Right cardiac atrium (tissue), 5 donors: ENCODE data around the gene MOSPD3. TPM values are rescaled to one million over a fixed set of nuclear protein-coding genes. Genes with fewer than 3 reads are reported as not detected.
A peak's percentile ranks its signal among the peaks of the same experiment; 100 is the strongest.
"Not testable (repeated sequence)": the region's sequence is repeated elsewhere in the genome, so short reads cannot be mapped to it uniquely, and the experiment has no call there.

Experiments used
- ATAC-seq, 2 donors: fragments of 200-7000 bp; cut with Tn5 transposase; one replicate each; pipeline versions ENCODE4 v1.8.0 to v1.9.1; 2020; ENCODE audit warnings: moderate library complexity in 2 of 2, mild to moderate bottlenecking in 1 of 2
- DNase-seq, 3 donors: peaks; one replicate each; pipeline ENCODE4 v3.0.0-alpha.2; 2020
- H3K27ac ChIP-seq: one replicate; pipeline ENCODE4 v1.5.1; 2013; ENCODE audit warnings: mild to moderate bottlenecking, low read length, control low read depth, moderate library complexity
- H3K27me3 ChIP-seq: one replicate; pipeline ENCODE4 v1.6.1; 2013; ENCODE audit not compliant: control insufficient read depth, insufficient read depth
- H3K4me1 ChIP-seq: one replicate; pipeline ENCODE4 v1.6.1; 2013; ENCODE audit warnings: low read length; ENCODE audit not compliant: control insufficient read depth, insufficient read depth
- H3K4me3 ChIP-seq: one replicate; pipeline ENCODE4 v1.5.1; 2013; ENCODE audit warnings: low read length, control low read depth
- H3K9me3 ChIP-seq: one replicate; pipeline ENCODE4 v1.6.1; 2013; ENCODE audit warnings: low read length; ENCODE audit not compliant: control insufficient read depth
- WGBS: extraction: QIAGEN DNeasy Blood & Tissue Kit; methylation state at CpG from one replicate; pipeline ENCODE4 v1.1.7; 2013; 5-methylcytosine and 5-hydroxymethylcytosine counted together
- intact Hi-C, 4 donors: fragments of 100-400 bp; cut with DNase I; formaldehyde crosslinking; loops; one replicate each; pipeline versions ENCODE4 v1.11.0 to v1.14.0; 2022 to 2023
- polyA plus RNA-seq: library from polyadenylated mRNA; stranded (reverse); fragments of 200-250 nt; gene quantifications from one replicate; pipeline ENCODE4 v1.2.3, GENCODE V29; 2013
- total RNA-seq, 4 donors: library from RNA; stranded (reverse); fragmentation: NEBNext Ultra II Directional; extraction: Animal tissue kit (Norgen Biotek cat#: 25700); gene quantifications; one replicate each; pipeline ENCODE4 v1.2.1, GENCODE V29; 2021
- donor health status: healthy with polysubstance abuse.
- donor health status: DM: no; HTN: yes; CAD: no.
- donor health status: DM: no; HTN: no; CAD: no.
- donor health status: DM: no; HTN: yes; CAD: no; lungs with severe emphysema.
- donor health status: DM: yes; HTN: yes; CAD: no.

Gene MOSPD3
- total and polyA plus RNA-seq, 5 donors = 11.1 to 13.8 (median 12.2) TPM

- 56% methylated on average over 25 of the region's 25 CpGs for WGBS
- intact Hi-C loops = no loop called here
- Histone ChIP-seq H3K27ac (no peak overlapping the region), H3K4me1 (peaks cover 3% of the 10 kb centered on the region), H3K4me3 (no peak overlapping the region), H3K27me3 (peaks cover 3% of the 10 kb centered on the region), H3K9me3 (no peaks in the 10 kb centered on the region)
- DNase-seq (peak in 1 of 3 donors; percentile 4), ATAC-seq (no peak)
Measured at GRCh38 chr7:100654908-100655831, 42.8 kb downstream of the MOSPD3 start.

GRCh38 chr7:100655908-100656674 lies 43.8 kb downstream of the MOSPD3 start, which contains the start of gene ACTL6B:
TSS of gene ACTL6B (minus strand) at chr7:100656448. CDS start at chr7:100656354, 94 bp downstream.
- Histone ChIP-seq H3K9me3 (no peaks in the 10 kb centered on the region), H3K4me1 (peaks cover 3% of the 10 kb centered on the region), H3K4me3 (no peak within 1 kb of the TSS), H3K27me3 (peaks cover 3% of the 10 kb centered on the region), H3K27ac (no peak within 1 kb of the TSS)
- DNase-seq = peak; percentile 60 to 86 (median 80)
- intact Hi-C loops = no loop called here
- 10% methylated on average over 63 of the region's 63 CpGs for WGBS
- ATAC-seq = peak; percentile 49 to 77

- H3K27me3 ChIP-seq, H3K4me1 ChIP-seq, H3K27ac ChIP-seq, DNase-seq, ATAC-seq, H3K4me3 ChIP-seq, H3K9me3 ChIP-seq, intact Hi-C loops: not testable (repeated sequence)
- 75% methylated on average over 12 of the region's 12 CpGs for WGBS
Measured at GRCh38 chr7:100662194-100662776, 49.9 kb downstream of the MOSPD3 start.

Other genes with a start within 250 kb of the MOSPD3 start
- gene PILRA, start 239.1 kb upstream of the MOSPD3 start, total RNA-seq = 1 to 10 TPM; 3.9 to 5.3 (median 4.9) TPM
- gene PILRA, start 239.1 kb upstream of the MOSPD3 start, polyA plus RNA-seq = 2.3 TPM
- gene ZCWPW1, start 183.8 kb upstream of the MOSPD3 start, total RNA-seq = 1 to 10 TPM; 3.5 to 5.3 (median 4.4) TPM
- 4.9 TPM for gene ZCWPW1, start 183.8 kb upstream of the MOSPD3 start, polyA plus RNA-seq
- 10 to 100 TPM; 18.7 to 24.6 (median 23.2) TPM for gene MEPCE, start 182.7 kb upstream of the MOSPD3 start, total RNA-seq
- 20.4 TPM for gene MEPCE, start 182.7 kb upstream of the MOSPD3 start, polyA plus RNA-seq
- 10 to 100 TPM; 14.8 to 17.7 (median 16.5) TPM for gene PPP1R35, start 176.0 kb upstream of the MOSPD3 start, total RNA-seq
- gene PPP1R35, start 176.0 kb upstream of the MOSPD3 start, polyA plus RNA-seq = 20.3 TPM
- gene SPACDR, start 148.3 kb upstream of the MOSPD3 start, total RNA-seq = under 1 TPM in 1 of 4 donors, not detected in 3; 0.44 TPM
- gene SPACDR, start 148.3 kb upstream of the MOSPD3 start, polyA plus RNA-seq = 0.11 TPM
- 10 to 100 TPM; 36.7 to 63.6 (median 48.6) TPM for gene TSC22D4, start 133.3 kb upstream of the MOSPD3 start, total RNA-seq
- gene TSC22D4, start 133.3 kb upstream of the MOSPD3 start, polyA plus RNA-seq = 61.2 TPM
- 1 to 10 TPM in 1 of 4 donors, under 1 TPM in 3; 0.39 to 1.1 (median 0.65) TPM for gene NYAP1, start 128.6 kb upstream of the MOSPD3 start, total RNA-seq
- gene NYAP1, start 128.6 kb upstream of the MOSPD3 start, polyA plus RNA-seq = 0.79 TPM
- 10 to 100 TPM; 18.4 to 26.3 (median 23.1) TPM for gene AGFG2, start 73.3 kb upstream of the MOSPD3 start, total RNA-seq
- 17.3 TPM for gene AGFG2, start 73.3 kb upstream of the MOSPD3 start, polyA plus RNA-seq
- 1 to 10 TPM in 2 of 4 donors, under 1 TPM in 1, not detected in 1; 0.81 to 1.4 (median 1.3) TPM for gene SAP25, start 38.6 kb upstream of the MOSPD3 start, total RNA-seq
- gene SAP25, start 38.6 kb upstream of the MOSPD3 start, polyA plus RNA-seq = 0.79 TPM
- gene LRCH4, start 26.4 kb upstream of the MOSPD3 start, total RNA-seq = 10 to 100 TPM; 29.0 to 36.0 (median 32.4) TPM
- 33.4 TPM for gene LRCH4, start 26.4 kb upstream of the MOSPD3 start, polyA plus RNA-seq
- 1 to 10 TPM in 1 of 4 donors, under 1 TPM in 2, not detected in 1; 0.74 to 1.0 (median 0.76) TPM for gene FBXO24, start 26.2 kb upstream of the MOSPD3 start, total RNA-seq
- gene FBXO24, start 26.2 kb upstream of the MOSPD3 start, polyA plus RNA-seq = 0.27 TPM
- gene PCOLCE, start 10.2 kb upstream of the MOSPD3 start, total RNA-seq = 10 to 100 TPM; 44.0 to 81.7 (median 57.4) TPM
- gene PCOLCE, start 10.2 kb upstream of the MOSPD3 start, polyA plus RNA-seq = 41.2 TPM
- under 1 TPM in 3 of 4 donors, not detected in 1; 0.25 to 0.41 (median 0.26) TPM for gene TFR2, start 29.0 kb downstream of the MOSPD3 start, total RNA-seq
- 0.14 TPM for gene TFR2, start 29.0 kb downstream of the MOSPD3 start, polyA plus RNA-seq
- gene ACTL6B, start 43.9 kb downstream of the MOSPD3 start, total RNA-seq = not detected
- gene ACTL6B, start 43.9 kb downstream of the MOSPD3 start, polyA plus RNA-seq = not detected
- 100 to 1,000 TPM; 128 to 160 (median 132) TPM for gene GNB2, start 61.2 kb downstream of the MOSPD3 start, total RNA-seq
- gene GNB2, start 61.2 kb downstream of the MOSPD3 start, polyA plus RNA-seq = 115 TPM
- gene GIGYF1, start 81.7 kb downstream of the MOSPD3 start, total RNA-seq = 10 to 100 TPM; 26.7 to 39.6 (median 32.7) TPM
- gene GIGYF1, start 81.7 kb downstream of the MOSPD3 start, polyA plus RNA-seq = 26.2 TPM
- 10 to 100 TPM; 21.4 to 26.4 (median 24.2) TPM for gene POP7, start 93.6 kb downstream of the MOSPD3 start, total RNA-seq
- 37.2 TPM for gene POP7, start 93.6 kb downstream of the MOSPD3 start, polyA plus RNA-seq
- not detected for gene EPO, start 107.9 kb downstream of the MOSPD3 start, total RNA-seq
- not detected for gene EPO, start 107.9 kb downstream of the MOSPD3 start, polyA plus RNA-seq
- gene ZAN, start 121.1 kb downstream of the MOSPD3 start, total RNA-seq = not detected
- gene ZAN, start 121.1 kb downstream of the MOSPD3 start, polyA plus RNA-seq = not detected
- gene EPHB4, start 215.0 kb downstream of the MOSPD3 start, total RNA-seq = 10 to 100 TPM; 28.0 to 51.4 (median 33.6) TPM
- 14.4 TPM for gene EPHB4, start 215.0 kb downstream of the MOSPD3 start, polyA plus RNA-seq
- gene SLC12A9, start 240.2 kb downstream of the MOSPD3 start, total RNA-seq = 10 to 100 TPM in 3 of 4 donors, 1 to 10 TPM in 1; 9.3 to 16.9 (median 12.6) TPM
- 6.4 TPM for gene SLC12A9, start 240.2 kb downstream of the MOSPD3 start, polyA plus RNA-seq